DMS114 treated with DMSO at 0.1 percent for 48 hours (cell line): ENCODE data around the gene HM13.
"Not testable (repeated sequence)": the region's sequence is repeated elsewhere in the genome, so short reads cannot be mapped to it uniquely, and the experiment has no call there.

ENCODE experiments used
- DNase-seq: peaks from one replicate; lab custom pipeline; 2025; ENCODE audit not compliant: unreplicated experiment; lab: John Stamatoyannopoulos, UW

Gene HM13, protein sequence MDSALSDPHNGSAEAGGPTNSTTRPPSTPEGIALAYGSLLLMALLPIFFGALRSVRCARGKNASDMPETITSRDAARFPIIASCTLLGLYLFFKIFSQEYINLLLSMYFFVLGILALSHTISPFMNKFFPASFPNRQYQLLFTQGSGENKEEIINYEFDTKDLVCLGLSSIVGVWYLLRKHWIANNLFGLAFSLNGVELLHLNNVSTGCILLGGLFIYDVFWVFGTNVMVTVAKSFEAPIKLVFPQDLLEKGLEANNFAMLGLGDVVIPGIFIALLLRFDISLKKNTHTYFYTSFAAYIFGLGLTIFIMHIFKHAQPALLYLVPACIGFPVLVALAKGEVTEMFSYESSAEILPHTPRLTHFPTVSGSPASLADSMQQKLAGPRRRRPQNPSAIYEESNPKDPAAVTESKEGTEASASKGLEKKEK

GRCh38 chr20:31514154-31515071 lies at the start of gene HM13:
Gene HM13, plus strand, starts transcription at chr20:31514442. Its CDS starts 110 bp downstream, at chr20:31514552.
- DNase-seq = peak; percentile 74

GRCh38 chr20:31470946-31471345 lies 43.3 kb upstream of the HM13 start:
- not testable (repeated sequence) for DNase-seq

GRCh38 chr20:31472395-31473330 lies 41.6 kb upstream of the HM13 start:
- DNase-seq = no peak

DNA sequence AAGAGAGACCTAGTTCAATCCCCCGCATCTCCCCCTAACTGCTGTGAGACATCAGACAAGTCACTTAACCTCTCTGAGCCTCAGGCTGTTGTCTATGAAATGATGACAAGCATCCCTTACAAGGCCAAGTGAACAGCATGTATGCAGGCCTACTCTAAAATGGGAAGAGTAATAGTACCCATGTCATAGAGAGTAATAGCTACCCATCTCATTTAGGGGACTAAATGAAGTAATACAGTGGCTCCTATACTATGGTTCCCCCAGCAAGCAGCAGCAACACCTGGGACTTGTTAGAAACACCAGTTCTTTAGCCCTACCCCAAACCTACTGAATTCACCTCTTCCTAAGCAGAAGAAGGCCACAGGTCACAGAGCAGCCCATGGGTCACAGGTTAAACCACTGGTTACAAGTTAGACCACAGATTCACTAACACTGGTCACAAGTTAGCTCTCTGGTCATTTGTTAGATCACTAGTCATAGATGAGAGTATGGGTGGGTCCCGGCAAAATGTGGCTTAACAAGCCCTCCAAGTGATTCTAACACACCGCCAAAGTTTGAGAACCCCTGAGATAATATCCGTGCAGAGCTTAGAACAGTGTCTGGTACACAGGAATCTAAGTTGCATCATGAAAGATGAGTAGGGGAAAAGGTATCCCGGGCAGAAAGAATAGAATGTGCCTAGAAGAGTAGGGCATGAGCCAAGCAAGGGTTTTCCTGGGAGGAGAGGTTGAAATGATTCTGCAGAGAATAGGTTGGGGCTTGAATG lies 40.7 kb upstream of the HM13 start:
- no peak for DNase-seq

DNA sequence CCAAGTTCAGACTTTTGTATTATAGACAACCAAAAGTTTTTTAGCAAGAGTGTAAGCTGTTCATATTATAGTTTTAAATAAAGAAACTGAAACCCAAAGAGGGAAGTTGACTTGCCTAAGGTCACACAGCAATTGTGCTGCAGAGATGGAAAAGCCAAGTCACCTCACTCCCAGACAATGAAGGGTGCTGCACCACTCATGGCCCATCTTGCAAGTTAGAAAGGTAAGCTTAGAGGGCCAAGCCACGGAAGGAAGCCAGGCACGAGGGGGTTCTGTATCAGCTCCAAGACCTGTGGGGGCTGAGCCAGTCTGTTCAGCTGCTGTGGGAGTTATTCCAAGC lies 40.2 kb upstream of the HM13 start:
- no peak for DNase-seq

GRCh38 chr20:31474758-31475427 lies 39.3 kb upstream of the HM13 start, which contains the start of the genes DEFB124 and REM1:
Gene DEFB124, minus strand, starts transcription at chr20:31475127. Its CDS starts 2,114 bp downstream, at chr20:31473013.
Gene REM1, plus strand, starts transcription at chr20:31475288. Its CDS starts 1,158 bp downstream, at chr20:31476446.
- no peak for DNase-seq

DNA sequence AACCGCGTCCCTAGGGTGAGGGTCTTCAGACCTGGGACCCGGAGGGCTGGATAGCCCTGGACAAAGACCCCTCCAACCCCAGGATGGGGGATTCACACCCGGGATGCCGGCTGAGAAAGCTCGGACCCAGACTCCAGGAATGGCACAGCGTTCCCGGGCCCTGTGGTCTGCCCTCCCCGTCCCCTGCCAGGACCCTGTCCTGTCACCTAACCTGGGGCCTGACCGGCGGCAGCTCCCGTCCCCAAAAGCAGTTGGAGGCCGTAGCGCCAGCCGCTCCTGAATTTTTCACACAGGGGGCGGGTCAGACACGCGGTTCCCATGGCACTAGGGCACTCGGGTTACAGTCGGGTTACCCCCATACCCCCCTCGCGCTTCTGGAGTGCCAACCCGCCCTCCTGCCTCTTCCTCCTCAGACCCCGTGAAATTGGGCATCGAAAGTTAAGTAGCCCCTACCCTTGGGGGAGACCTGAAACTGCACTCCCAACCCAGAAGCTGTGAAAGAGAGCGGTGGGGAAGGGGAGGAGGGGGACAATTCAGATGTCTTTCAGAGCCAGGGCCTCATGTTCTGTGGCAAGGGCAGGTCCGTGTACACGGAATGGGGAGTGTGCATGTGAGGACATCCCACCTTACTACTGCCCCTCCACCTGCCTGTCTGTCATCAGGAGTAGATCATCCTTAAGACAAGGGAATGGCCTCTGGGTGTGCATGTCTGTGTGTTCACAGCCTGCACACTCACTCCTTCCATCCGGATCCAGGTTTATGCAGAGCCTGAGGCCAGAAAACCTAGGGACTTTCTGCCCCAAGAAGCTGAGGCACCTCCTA lies 38.6 kb upstream of the HM13 start:
- DNase-seq = no peak

- DNase-seq = no peak
Observed at GRCh38 chr20:31476294-31476585, 38.0 kb upstream of the HM13 start.

GRCh38 chr20:31476643-31477215 lies 37.5 kb upstream of the HM13 start:
- no peak for DNase-seq

DNA sequence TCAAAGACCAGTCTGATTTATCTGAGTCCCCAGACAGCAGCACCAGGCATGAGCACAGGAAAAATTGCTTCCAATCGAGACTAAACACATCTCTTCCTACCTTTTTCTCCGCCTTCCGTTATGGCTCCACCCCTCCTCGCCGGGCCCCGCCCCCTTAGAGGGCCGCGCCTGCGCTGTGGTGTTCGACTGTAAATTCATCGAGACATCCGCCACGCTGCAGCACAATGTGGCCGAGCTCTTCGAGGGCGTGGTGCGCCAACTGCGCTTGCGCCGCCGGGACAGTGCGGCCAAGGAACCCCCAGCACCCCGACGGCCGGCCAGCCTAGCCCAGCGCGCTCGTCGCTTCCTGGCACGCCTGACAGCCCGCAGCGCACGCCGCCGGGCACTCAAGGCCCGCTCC lies 30.2 kb upstream of the HM13 start:
- DNase-seq = no peak

DNA sequence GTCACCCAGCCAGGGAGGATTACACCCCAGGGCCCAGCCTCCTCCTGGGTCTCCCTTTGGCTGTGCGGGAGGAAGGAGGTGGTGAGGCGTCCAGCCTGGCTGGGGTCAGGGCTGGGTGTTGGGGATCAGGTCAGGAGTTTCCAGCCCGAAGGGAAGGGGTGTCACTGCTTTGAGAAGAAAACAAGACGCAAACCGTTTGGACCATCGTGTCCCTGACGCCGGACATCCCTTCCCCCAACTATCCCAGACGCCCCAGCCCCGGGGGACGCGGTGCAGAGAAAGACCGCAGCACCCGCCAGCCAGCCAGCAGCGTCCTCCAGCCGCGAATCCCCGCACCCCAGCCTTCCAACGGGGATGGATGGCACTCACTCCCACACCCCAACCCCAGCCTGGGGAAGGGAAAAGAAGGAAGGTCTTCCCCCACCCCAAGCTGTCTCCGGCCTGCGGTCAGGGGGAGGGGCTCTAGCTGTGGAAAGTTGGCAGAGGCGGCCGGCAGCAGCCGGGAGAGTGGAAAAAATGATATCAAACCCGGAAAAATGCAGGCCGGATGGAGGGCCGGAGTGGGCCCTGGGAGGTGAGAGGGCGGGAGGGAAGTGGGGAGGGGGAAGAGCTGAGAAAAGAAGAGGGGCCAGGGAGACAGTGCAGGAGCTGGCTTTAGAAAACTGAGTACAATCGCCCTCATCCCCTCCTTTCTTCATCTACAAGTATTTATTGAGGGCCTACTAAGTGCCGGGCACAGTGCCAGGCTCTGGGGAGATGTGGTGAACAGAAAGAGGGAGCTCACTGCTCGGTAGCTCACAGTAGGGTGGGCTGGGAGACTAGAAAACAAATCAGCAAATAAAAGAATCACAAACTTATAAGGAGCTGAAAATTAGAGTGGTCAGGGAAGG lies 28.5 kb upstream of the HM13 start:
- no peak for DNase-seq

DNA sequence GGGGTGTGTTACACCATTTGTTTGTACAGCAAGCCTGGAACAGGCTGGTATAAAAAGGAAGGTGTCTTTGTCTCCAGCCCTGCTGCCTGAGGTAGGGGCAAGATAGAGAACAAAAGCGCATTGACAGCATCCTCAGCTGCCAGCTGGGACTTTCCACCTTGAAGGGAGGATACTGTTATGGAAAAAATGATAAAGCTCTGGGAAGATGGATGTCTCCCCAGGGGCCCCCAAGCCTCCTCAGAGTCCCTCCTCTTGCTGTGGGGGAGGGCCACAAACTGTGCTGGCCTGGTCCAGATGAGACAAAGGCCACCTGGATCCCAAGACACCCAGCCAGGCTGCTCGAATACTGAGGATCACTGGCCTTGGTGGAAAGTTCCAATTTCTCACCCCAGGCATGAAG lies 26.1 kb upstream of the HM13 start:
- DNase-seq = no peak

DNA sequence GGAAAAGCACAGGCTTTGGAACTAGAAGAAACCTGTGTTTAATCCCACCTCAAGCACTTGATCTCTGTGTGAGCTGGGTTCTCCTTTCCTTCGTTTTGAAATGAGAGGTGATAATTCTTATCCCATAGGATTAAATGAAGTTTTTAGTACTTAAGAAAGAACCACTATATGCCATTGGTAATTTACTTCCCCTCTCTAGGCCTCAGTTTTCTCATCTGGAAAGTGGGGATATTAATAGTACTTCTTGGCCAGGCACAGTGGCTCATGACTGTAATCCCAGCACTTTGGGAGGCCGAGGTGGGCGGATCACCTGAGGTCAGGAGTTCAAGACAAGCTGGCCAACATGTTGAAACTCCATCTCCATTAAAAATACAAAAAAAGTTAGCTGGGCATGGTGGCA lies 25.1 kb upstream of the HM13 start:
- no peak for DNase-seq

- DNase-seq = no peak
Observed at GRCh38 chr20:31490752-31491151, 23.5 kb upstream of the HM13 start.

- no peak for DNase-seq
Observed at GRCh38 chr20:31494131-31494530, 20.1 kb upstream of the HM13 start.

GRCh38 chr20:31496761-31497295 lies 17.4 kb upstream of the HM13 start:
- DNase-seq = no peak

GRCh38 chr20:31497838-31498540 lies 16.3 kb upstream of the HM13 start:
- DNase-seq = no peak
